GM10266 (cell line): Measurements from ENCODE around the gene FNDC3B.

Source experiments
- DNase-seq: peaks from one replicate; pipeline ENCODE4 v3.0.0; 2012; ENCODE audit errors: extremely low spot score
- TF ChIP-seq, protein P1 (sequence below): IDR thresholded peaks from 2 replicates; pipeline ENCODE4 v1.5.1; 2012; ENCODE audit warnings: mild to moderate bottlenecking, low read depth; ENCODE audit not compliant: control insufficient read depth, insufficient read depth; ENCODE audit errors: missing control alignments

The FNDC3B gene

DNA sequence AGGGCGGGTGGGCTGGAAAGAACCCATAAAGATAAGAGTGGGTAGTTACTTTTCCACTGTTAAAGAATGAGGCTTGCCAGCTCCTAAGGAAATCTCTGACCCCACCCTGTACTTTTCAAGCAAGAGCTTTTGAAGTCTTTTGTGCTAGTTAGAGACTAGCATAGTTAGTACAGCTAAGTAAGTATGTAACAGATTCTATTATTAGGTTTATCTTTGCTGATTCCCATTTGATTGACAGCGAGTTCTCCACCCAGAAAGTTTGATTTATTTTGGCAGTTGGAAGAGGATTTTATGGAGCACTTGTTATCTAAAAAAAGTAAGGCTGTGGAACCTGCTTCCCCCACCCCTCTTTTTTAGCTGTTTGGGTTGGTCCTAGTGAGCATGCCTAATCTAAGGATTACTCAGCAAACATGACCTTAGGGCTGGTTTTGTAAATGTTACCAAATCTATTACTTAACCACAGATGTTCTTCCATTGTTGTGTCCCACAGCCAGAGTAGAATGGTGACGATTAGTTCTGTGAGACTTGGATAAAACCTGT lies 57.6 kb downstream of the FNDC3B start:
- TF ChIP-seq, protein P1, sequence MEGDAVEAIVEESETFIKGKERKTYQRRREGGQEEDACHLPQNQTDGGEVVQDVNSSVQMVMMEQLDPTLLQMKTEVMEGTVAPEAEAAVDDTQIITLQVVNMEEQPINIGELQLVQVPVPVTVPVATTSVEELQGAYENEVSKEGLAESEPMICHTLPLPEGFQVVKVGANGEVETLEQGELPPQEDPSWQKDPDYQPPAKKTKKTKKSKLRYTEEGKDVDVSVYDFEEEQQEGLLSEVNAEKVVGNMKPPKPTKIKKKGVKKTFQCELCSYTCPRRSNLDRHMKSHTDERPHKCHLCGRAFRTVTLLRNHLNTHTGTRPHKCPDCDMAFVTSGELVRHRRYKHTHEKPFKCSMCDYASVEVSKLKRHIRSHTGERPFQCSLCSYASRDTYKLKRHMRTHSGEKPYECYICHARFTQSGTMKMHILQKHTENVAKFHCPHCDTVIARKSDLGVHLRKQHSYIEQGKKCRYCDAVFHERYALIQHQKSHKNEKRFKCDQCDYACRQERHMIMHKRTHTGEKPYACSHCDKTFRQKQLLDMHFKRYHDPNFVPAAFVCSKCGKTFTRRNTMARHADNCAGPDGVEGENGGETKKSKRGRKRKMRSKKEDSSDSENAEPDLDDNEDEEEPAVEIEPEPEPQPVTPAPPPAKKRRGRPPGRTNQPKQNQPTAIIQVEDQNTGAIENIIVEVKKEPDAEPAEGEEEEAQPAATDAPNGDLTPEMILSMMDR = no peak
- no peak for DNase-seq

DNA sequence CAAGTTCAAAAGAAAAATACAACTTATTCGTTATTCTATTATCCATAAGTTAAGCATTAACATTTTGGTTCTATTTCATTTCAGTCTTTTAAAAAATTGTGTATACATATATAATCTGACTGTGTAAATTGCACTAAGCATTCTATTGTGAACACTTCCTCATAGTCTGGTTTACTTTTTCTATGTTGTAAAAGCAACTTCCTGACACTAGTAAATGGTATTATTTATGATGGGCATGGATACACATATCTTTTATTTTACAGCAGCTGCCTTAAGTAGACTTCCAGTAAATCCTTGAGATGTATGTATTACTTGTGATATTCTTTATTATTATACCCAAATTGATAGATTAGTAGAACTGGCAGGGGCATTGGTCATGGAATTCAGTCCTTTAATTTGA lies 58.2 kb downstream of the FNDC3B start:
- DNase-seq = no peak
- TF ChIP-seq, protein P1 = no peak

DNA sequence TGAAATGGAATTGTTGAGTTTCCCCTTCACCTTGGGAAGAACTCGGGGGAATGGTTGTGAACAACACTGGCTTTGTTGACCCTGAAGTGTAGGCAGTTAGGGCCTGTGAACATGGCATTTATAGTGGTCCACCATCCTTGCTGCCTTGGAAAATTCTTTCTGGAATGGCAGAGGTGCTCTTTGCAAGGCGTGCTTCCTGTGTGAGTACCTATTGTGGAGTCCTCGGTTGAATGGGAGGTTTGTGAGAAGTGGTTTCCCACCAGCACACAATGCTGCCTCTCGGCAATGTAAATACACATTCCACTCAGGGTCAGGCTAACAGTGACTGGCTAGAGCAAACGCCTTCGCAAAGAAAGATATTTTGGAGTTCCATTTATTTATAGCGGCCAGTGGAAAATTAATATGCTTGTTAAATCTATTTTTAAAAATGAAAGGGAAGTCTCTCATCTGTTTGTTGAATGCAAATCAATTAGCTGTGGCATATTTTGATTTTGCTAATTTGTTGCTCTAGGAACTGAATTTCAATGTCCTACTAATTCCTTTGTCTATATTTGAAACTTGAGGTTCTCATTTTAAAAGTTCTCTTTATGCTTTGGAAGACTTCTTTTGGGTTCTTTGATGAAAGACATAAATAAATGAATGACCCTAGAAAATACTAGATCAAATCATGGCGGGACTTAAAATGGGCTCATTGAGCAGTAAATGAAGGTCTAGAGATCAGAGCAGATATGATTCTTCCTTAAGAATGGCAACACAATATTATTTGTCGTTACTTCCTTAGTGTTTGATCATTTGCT lies 59.5 kb downstream of the FNDC3B start:
- no peak for DNase-seq
- TF ChIP-seq, protein P1 = no peak

DNA sequence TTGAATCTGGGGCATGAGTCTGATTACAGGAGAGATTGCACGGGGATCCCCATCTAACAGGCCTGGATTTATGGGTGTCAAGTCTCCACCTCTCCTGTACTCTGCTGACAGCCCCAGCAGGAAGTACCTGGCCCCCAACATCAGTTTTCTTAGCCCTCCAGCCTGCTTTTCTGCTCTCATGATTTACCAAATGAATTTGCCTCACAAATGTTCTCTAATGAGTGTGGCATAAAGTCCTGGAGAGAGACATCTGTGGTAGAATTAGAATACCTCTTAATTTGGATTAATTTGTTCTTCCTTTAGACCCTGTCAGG lies 60.1 kb downstream of the FNDC3B start:
- no peak for DNase-seq

DNA sequence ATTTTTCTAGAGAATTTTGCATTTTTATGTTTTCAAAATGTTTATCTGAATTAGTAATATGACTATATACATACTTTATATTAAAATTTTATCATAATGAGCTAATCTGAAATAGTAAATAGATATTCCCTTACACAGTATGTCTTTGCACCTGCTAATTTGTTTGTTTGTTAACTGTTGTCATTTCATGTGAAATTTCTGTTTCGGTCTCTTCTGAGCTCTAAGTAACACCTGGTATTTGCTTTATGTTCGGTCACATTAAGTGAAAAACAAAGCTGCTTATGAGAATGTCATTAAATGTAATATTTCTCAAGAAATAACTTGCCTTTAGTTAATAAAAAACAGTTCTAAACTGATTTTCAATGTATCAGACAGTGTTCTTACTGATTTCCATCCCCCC lies 61.1 kb downstream of the FNDC3B start:
- TF ChIP-seq, protein P1 = no peak
- no peak for DNase-seq

More for the DNA sequence above, 60.1 kb downstream of the FNDC3B start:
- TF ChIP-seq, protein P1 = no peak

DNA sequence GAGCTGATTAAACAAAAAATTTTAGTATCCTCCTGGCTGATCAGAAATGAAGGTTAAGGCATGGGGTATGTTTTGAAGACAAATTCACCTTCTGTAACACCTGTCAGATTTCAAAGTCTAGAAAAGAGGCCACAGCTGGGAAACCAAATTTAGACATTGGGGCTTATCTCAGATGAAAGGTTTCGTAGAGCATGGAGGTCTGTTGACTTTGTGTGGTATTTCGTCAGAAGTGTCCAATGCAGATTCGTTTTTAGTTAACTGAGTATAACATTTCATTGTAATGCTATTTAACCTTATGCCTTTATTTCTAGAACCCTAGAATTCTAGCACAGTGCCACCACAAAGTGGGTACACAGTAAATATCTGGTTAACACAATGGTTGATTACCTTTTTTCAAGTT lies 61.7 kb downstream of the FNDC3B start:
- peak; percentile 49 for DNase-seq
- TF ChIP-seq, protein P1 = no peak

DNA sequence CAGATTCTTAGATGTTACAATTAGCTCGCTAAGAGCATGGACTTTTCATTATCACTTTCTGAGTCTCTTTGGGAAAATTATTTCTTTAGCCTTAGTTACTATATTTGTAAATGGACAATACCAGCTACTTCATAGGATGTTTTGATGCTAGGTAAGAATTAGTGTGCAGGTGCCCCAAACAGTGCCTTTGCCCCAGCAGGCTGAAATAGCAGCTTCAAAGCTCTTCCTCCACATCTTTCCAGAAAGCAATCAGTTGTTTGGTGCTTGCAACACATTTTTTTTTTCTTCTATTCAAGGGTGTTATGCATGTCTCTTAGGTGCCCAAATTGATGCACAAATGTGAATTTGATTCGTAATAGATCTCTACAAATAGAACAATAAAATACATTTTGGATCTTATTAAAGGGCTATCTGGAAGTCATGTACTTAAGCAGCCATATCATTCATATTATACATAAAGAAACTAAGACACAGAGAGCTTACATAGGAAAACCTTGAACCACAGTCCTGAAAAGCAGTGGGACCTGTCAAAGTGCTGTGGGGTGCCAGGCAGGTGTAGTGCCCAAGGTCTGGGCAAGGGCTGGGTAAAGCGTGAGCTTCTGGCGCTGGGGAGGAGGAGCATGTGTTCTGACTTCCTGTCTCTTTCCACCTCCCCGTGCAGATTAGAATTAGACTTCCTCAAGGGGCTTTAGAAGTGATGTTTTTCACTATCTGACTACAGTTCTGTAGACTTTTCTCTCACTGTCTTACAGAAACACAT lies 62.9 kb downstream of the FNDC3B start:
- DNase-seq = peak; percentile 22
- TF ChIP-seq, protein P1 = no peak
